ENCODE measurements around the gene MAPK4. TPM values are rescaled to one million over a fixed set of nuclear protein-coding genes. Genes with fewer than 3 reads are reported as not detected.
"Not testable (repeated sequence)": the region's sequence is repeated elsewhere in the genome, so short reads cannot be mapped to it uniquely, and the experiment has no call there.

Gene MAPK4
- total RNA-seq, 1 donor: not detected

- Histone ChIP-seq H3K4me1 (ENCODE audit: insufficient read depth, low read length) (no peaks in the 10 kb centered on the region), H3K4me2 (ENCODE audit: insufficient read depth, low read length) (no peak overlapping the region), H3K79me2 (ENCODE audit: insufficient read depth, low read length) (no peaks in the 10 kb centered on the region), H3K36me3 (ENCODE audit: insufficient read depth, low read length) (no peaks in the 10 kb centered on the region), H3K9me3 (ENCODE audit: low read depth, low read length) (no peaks in the 10 kb centered on the region), H2AFZ (ENCODE audit: low read length) (no peak overlapping the region), H3K27ac (ENCODE audit: low read depth, low read length) (no peak overlapping the region), H3K4me3 (ENCODE audit: insufficient read depth, low read length) (no peak overlapping the region), H3K27me3 (ENCODE audit: insufficient read depth, low read length) (no peaks in the 10 kb centered on the region), H4K20me1 (ENCODE audit: insufficient read depth, low read length) (no peaks in the 10 kb centered on the region)
- TF ChIP-seq, protein P1, sequence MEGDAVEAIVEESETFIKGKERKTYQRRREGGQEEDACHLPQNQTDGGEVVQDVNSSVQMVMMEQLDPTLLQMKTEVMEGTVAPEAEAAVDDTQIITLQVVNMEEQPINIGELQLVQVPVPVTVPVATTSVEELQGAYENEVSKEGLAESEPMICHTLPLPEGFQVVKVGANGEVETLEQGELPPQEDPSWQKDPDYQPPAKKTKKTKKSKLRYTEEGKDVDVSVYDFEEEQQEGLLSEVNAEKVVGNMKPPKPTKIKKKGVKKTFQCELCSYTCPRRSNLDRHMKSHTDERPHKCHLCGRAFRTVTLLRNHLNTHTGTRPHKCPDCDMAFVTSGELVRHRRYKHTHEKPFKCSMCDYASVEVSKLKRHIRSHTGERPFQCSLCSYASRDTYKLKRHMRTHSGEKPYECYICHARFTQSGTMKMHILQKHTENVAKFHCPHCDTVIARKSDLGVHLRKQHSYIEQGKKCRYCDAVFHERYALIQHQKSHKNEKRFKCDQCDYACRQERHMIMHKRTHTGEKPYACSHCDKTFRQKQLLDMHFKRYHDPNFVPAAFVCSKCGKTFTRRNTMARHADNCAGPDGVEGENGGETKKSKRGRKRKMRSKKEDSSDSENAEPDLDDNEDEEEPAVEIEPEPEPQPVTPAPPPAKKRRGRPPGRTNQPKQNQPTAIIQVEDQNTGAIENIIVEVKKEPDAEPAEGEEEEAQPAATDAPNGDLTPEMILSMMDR (IDR thresholded peaks at IDR 0.05; ENCODE audit: extremely low read depth, low read depth, low read length): no peak
- DNase-seq (ENCODE audit: insufficient read length, low spot score, missing footprints): no peak
Observed at GRCh38 chr18:50569930-50570329, 10.0 kb downstream of the MAPK4 start.

- TF ChIP-seq, protein P1 (IDR thresholded peaks at IDR 0.05; ENCODE audit: extremely low read depth, low read depth, low read length): no peak
- Histone ChIP-seq H4K20me1 (ENCODE audit: insufficient read depth, low read length) (no peaks in the 10 kb centered on the region), H3K4me2 (ENCODE audit: insufficient read depth, low read length) (no peak overlapping the region), H3K27me3 (ENCODE audit: insufficient read depth, low read length) (no peaks in the 10 kb centered on the region), H3K27ac (ENCODE audit: low read depth, low read length) (no peak overlapping the region), H3K79me2 (ENCODE audit: insufficient read depth, low read length) (no peaks in the 10 kb centered on the region), H3K9me3 (ENCODE audit: low read depth, low read length) (no peaks in the 10 kb centered on the region), H2AFZ (ENCODE audit: low read length) (no peak overlapping the region), H3K4me3 (ENCODE audit: insufficient read depth, low read length) (no peak overlapping the region), H3K36me3 (ENCODE audit: insufficient read depth, low read length) (no peaks in the 10 kb centered on the region), H3K4me1 (ENCODE audit: insufficient read depth, low read length) (no peaks in the 10 kb centered on the region)
- DNase-seq (ENCODE audit: insufficient read length, low spot score, missing footprints): no peak
Observed at GRCh38 chr18:50571606-50572005, 11.7 kb downstream of the MAPK4 start.

- H3K79me2 ChIP-seq (ENCODE audit: insufficient read depth, low read length); H3K36me3 ChIP-seq (ENCODE audit: insufficient read depth, low read length); H3K27ac ChIP-seq (ENCODE audit: low read depth, low read length); H3K4me2 ChIP-seq (ENCODE audit: insufficient read depth, low read length); H3K9me3 ChIP-seq (ENCODE audit: low read depth, low read length); H3K4me3 ChIP-seq (ENCODE audit: insufficient read depth, low read length); H2AFZ ChIP-seq (ENCODE audit: low read length); H4K20me1 ChIP-seq (ENCODE audit: insufficient read depth, low read length); H3K4me1 ChIP-seq (ENCODE audit: insufficient read depth, low read length); DNase-seq (ENCODE audit: insufficient read length, low spot score, missing footprints); H3K27me3 ChIP-seq (ENCODE audit: insufficient read depth, low read length): not testable (repeated sequence)
Observed at GRCh38 chr18:50573196-50573595, 13.3 kb downstream of the MAPK4 start.

- no peaks in the 10 kb centered on the region for H3K4me1 ChIP-seq (ENCODE audit: insufficient read depth, low read length)
- H2AFZ ChIP-seq (ENCODE audit: low read length): no peak overlapping the region
- H4K20me1 ChIP-seq (ENCODE audit: insufficient read depth, low read length): no peaks in the 10 kb centered on the region
- H3K9me3 ChIP-seq (ENCODE audit: low read depth, low read length): no peaks in the 10 kb centered on the region
- no peak overlapping the region for H3K27ac ChIP-seq (ENCODE audit: low read depth, low read length)
- DNase-seq (ENCODE audit: insufficient read length, low spot score, missing footprints): no peak
- H3K27me3 ChIP-seq (ENCODE audit: insufficient read depth, low read length): no peaks in the 10 kb centered on the region
- H3K4me2 ChIP-seq (ENCODE audit: insufficient read depth, low read length): no peak overlapping the region
- H3K36me3 ChIP-seq (ENCODE audit: insufficient read depth, low read length): no peaks in the 10 kb centered on the region
- no peak overlapping the region for H3K4me3 ChIP-seq (ENCODE audit: insufficient read depth, low read length)
- TF ChIP-seq, protein P1 (IDR thresholded peaks at IDR 0.05; ENCODE audit: extremely low read depth, low read depth, low read length): peak; percentile 18
- H3K79me2 ChIP-seq (ENCODE audit: insufficient read depth, low read length): no peaks in the 10 kb centered on the region
Observed at GRCh38 chr18:50573679-50574078, 13.8 kb downstream of the MAPK4 start.

Data from osteoblast (primary cell).